ENCODE data around the gene LPAR6. TPM values are rescaled to one million over a fixed set of nuclear protein-coding genes. Genes with fewer than 3 reads are reported as not detected.
"Not testable (repeated sequence)": the region's sequence is repeated elsewhere in the genome, so short reads cannot be mapped to it uniquely, and the experiment has no call there.

LPAR6 gene, protein sequence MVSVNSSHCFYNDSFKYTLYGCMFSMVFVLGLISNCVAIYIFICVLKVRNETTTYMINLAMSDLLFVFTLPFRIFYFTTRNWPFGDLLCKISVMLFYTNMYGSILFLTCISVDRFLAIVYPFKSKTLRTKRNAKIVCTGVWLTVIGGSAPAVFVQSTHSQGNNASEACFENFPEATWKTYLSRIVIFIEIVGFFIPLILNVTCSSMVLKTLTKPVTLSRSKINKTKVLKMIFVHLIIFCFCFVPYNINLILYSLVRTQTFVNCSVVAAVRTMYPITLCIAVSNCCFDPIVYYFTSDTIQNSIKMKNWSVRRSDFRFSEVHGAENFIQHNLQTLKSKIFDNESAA
- 10 to 100 TPM in 11 of 12 donors, not detected in 1; 17.3 to 36.3 (median 24.7) TPM for polyA plus RNA-seq (ENCODE audit: insufficient read length in 12 of 12)
- long read RNA-seq, donor 1, partial matches to known transcripts: 0 of 1 reads
- long read RNA-seq, donor 1, other reads (novel, unspliced or antisense): 0 of 1 reads
- long read RNA-seq, donor 2, partial matches to known transcripts: 30 of 30 reads
- long read RNA-seq, donor 2, other reads (novel, unspliced or antisense): 0 of 30 reads
- long read RNA-seq, donor 3, partial matches to known transcripts: 0 of 1 reads
- long read RNA-seq, donor 3, other reads (novel, unspliced or antisense): 0 of 1 reads
- long read RNA-seq, donor 4, partial matches to known transcripts: 14 of 14 reads
- long read RNA-seq, donor 4, other reads (novel, unspliced or antisense): 0 of 14 reads
- long read RNA-seq, donor 5, partial matches to known transcripts: 20 of 20 reads
- long read RNA-seq, donor 5, other reads (novel, unspliced or antisense): 0 of 20 reads
- long read RNA-seq, donor 6: 0 reads
- long read RNA-seq, donor 7: 0 reads
- long read RNA-seq, donor 8, partial matches to known transcripts: 40 of 40 reads
- long read RNA-seq, donor 8, other reads (novel, unspliced or antisense): 0 of 40 reads
- long read RNA-seq, donor 9, partial matches to known transcripts: 12 of 12 reads
- long read RNA-seq, donor 9, other reads (novel, unspliced or antisense): 0 of 12 reads
- long read RNA-seq, donor 10, partial matches to known transcripts: 161 of 166 reads
- long read RNA-seq, donor 10, other reads (novel, unspliced or antisense): 5 of 166 reads
- long read RNA-seq, donor 11, partial matches to known transcripts: 20 of 20 reads
- long read RNA-seq, donor 11, other reads (novel, unspliced or antisense): 0 of 20 reads

DNA sequence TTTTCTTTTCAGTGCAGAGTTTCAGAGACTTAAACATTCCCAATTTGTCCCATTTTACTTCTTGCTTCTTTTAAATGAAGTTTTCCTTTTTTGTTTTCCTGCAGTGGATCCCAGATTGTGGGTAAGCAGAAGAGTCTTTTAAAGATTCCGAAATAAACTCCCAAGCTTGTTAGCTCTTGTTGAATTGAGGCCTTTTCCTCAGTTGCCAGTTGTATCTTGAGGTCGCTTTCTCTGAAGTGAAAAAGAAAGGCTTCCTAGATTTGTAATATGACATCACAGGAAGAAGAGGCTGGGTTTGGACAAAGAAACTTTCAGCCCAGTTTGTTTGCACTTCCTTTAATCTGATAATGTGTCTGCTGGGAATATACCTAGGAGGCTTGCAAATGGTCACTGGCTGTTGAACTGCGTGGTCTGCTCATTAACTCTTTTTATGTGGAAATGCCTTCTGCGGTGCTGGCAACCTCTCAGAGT lies at the start of gene LPAR6:
LPAR6 (minus strand) TSS at position 233 of the 471 bp plus-strand sequence. CDS start 690 bp downstream, outside the sequence.
- peak; percentile 81 for DNase-seq

DNA sequence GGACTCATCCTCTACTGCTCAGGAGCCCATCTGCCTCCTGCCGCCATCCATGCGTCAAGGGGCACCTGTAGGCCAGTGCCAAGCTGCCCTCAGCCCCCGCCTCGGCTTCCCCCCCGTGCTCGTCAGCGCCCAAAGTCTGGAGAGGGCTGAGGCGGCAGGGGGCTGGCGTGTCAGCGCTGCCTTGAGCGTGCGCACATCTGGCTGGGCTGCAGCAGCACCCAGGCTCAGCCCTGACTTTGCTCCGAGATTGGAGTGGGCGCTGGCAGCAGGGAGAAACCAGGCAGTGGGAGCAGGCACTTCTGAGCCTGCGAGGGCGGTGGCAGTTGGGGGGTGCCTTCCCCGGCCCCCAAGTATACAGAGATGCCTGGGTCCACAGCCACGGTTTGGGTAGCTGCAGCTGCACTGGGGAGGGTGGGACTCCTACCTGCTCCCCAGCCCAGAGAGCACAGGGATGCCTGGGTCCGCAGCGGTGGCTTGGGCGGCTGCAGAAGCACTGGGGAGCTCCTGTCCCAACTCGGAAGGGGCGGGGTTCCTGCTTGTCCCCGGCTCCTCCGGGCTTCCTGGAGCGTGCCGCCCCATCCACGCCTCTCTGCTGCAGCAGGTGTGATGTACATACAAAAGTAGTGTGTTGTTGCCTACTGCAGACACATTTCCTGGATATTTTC lies 44.8 kb upstream of the LPAR6 start:
- no peak for DNase-seq

DNA sequence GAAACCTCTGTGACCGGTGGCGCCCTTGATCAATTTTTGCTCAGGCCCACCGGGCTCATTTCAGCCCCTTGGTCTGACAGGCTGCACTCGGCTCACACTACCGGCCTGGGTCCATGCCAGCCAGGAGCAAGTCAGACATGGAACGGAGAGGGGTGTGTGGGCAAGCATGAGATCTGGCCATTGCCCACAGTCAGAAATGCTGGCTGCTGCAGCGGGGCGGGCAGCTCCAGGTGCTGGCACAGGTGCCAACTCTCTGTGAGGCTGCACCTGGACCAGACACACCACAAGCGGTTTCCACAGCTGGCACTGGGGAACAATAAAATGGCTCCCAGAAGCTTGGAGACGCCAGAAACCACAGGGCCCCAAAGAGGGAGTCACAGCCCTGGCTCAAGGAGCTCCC lies 43.6 kb upstream of the LPAR6 start:
- DNase-seq: no peak

DNA sequence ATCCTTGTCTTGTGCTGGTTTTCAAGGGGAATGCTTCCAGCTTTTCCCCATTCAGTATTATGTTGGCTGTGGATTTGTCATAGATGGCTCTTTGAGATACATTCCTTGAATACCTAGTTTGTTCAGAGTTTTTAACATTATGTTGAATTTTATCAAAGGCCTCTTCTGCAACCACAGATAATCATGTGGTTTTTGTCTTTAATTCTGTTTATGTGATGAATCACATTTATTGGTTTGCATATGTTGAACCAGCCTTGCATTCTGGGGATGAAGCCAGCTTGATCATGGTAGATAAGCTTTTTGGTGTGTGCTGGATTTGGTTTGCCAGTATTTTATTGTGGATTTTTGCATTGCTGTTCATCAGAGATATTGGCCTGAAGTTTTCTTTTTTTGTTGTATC lies 38.3 kb upstream of the LPAR6 start:
- DNase-seq: not testable (repeated sequence)

- no peak for DNase-seq
These were observed 36.7 kb upstream of the LPAR6 start for GRCh38 chr13:48449656-48450055.

DNA sequence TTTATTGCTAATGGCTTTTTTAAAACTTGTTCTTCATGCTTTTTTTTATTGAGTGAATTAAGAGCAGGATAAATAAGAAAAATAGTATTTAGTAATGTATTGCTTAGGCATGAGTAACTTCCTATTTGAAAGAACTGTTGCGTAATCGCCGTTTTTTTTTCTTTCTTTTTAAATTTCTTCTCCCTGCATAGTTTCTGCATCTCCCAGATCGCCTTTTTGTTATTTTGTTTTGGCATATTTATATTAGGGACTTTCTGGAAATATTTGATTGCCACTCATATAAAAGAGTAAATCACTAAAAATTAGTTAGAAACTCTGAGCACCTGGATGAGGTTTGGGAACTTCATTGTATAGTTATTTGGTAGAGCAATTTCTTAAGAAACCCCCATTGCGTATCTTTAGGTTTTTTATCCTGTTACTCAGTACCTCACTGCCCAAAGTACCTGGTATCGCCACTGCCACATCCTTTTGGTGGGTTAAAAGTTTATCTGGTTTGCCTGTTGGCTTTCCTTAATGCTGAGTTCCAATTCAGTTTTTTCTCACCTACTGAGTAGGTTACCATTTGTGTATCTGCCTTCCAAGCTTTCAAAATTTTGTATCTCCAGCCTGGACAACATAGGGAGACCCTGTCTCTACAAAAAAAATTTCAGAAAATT lies 36.2 kb upstream of the LPAR6 start:
- DNase-seq: no peak

- no peak for DNase-seq
These were observed 35.5 kb upstream of the LPAR6 start for GRCh38 chr13:48448285-48448958.

DNA sequence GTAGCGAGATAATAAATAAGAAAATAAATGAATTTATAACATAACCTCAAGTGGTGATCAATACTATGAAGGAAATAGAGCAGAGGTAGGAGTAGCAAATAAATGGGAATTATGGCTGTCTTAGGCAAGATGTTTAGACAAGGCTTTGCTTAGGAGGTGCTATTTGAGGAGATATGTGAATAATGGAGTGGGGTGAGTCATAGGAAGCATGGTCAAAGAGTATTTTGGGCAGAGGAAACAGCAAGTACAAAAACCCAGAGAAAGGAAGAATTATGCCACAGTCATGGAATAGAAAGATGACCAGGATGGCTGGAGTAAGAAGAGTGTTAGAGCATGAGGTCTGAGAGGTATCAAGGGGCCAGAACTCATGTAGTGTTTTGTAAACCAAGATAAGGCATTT lies 33.6 kb upstream of the LPAR6 start:
- no peak for DNase-seq

GRCh38 chr13:48443442-48444208 lies 30.7 kb upstream of the LPAR6 start:
- no peak for DNase-seq

GRCh38 chr13:48437371-48437770 lies 24.5 kb upstream of the LPAR6 start:
- peak; percentile 26 for DNase-seq

DNA sequence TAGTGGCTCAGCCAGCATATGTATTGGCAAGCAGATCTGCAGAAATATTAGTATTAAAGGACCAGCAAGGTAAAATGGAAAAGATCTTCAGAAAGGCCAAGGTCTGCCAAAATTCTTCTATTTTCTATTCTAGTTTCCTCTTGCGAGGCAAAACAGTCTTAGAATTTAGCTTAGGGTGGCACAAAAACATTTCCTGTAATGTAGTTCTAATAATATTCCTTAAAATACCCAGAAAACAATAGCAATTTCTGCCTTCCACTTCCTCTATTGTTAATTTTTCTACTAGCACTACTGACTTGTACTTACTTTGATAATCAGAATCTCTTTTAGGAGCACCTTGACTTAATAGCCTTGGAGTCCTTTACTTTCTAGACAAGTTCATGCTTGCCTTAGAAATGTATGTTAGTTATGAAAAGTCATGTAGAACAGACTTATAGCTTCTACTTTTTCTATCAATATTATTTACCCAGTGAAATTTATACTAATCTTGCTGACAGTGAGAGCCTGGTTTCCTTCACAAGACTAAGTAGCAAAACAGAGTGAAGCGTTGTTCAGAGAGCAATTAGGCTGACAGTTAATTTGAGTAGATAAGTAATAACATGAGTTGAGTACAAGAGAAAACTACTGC lies 23.9 kb upstream of the LPAR6 start:
- DNase-seq: no peak

DNA sequence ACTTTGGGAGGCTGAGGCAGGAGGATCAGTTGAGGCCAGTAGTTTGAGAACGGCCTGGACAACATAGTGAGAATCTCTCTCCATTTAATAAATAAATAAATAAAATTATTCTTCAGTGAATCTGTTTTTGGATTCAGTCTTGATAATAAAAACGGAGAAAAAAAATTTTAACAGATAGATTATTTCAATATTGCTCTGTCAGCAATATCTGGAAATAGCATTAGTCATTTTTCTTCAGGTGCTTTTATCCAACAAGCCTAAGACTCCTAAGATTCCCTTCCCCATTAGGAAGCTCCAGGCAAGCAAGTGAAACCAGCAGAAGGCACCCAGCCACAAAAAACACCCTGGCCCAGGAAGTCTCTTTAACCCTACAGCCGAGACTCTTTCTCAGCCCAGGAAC lies 21.3 kb upstream of the LPAR6 start:
- no peak for DNase-seq

DNA sequence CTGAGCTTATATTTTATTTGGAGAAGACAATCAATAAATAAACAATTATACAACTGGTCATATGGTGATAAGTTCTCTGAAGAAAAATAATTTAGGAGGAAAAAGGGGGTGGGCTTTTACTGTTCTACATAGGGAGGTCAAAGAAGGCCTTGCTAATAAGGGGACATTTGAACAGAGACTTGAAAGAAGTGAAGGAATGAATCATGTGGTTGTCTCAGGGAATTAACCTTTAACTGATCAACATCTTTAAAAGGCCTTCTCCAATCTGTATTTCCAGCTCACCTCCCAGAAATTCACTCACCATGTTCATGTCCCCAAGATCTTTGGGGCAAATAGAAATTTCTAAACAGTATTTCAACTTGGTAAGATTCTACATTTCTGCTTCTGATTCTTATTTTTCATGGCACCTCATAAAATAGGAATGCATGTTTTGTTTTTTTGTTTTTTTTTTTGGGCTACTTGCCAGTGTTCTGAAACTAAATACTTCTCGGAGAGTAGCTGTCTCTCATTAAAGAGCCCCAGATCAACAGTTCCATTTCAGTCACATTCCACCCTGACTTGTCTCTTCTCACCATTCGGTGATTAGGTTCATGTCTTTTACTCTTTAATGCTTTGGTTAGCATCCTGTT lies 19.2 kb upstream of the LPAR6 start:
- DNase-seq: no peak

DNA sequence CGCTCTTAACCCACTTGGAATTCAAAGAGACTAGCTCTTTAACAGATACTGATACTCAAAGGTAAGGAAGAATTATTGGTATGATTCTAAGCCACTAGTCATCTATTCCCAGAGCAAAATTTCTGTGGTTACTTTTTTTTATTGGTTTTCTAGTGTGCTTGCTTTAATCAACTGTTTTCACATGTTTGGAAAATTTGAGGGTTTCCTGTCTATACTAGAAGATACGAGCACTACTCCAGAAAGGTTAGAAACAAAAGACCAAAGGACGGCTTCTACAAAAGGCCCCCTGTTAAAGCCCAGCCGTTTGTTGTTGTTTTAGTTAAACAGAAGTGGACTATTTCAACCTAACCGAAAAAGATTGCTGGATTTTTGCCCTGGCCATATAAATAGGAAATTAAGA lies 18.5 kb upstream of the LPAR6 start:
- no peak for DNase-seq

- DNase-seq: no peak
These were observed 17.0 kb upstream of the LPAR6 start for GRCh38 chr13:48429886-48430285.

DNA sequence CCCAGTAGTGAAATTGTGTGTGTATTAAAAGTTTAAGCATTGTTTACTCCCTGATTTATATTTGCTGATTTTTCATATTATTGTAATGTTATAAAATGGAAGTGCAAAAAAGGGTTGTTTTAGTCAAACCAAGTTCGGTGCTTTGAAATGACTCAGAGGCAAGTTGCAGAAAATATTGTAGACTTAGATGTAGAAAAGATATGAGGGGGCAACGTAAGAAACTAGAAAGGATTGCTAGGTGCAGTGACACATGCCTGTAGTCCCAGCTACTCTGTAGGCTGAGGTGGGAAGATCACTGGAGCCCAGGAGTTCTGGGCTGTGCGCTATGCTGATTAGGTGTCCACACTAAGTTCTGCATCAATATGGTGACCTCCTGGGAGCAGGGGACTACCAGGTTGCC lies 16.1 kb upstream of the LPAR6 start:
- DNase-seq: no peak

GRCh38 chr13:48426755-48427298 lies 13.9 kb upstream of the LPAR6 start:
- not testable (repeated sequence) for DNase-seq

DNA sequence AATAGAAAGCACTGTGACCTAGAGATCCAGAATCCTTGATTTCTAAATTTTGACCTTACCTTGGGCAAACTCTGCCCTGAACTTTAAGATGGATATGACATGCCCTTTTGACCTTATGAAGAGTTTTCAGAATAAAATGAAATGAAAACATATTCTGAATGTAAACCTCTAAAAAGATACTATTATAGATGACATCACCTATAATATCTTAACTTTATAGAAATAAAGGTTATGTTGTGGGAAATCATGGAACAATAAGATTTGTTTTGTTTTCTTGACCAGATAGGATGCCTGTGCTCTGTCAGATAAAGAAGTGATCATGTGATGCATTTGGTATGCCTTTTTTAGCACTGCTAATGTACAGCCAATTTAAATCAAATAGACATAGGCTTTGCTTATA lies 13.1 kb upstream of the LPAR6 start:
- no peak for DNase-seq
